Liver (tissue), 3 donors: ENCODE measurements around the gene TUBG2.

ENCODE experiments used
- ATF3 ChIP-seq: IDR thresholded peaks from 2 replicates; pipeline ENCODE4 v1.6.1; 2016; ENCODE audit warnings: antibody characterized with exemption
- EGR1 ChIP-seq, 2 donors: IDR thresholded peaks; 2 replicates each; pipeline ENCODE4 v1.6.1; 2016 to 2018; ENCODE audit warnings: antibody characterized with exemption in 2 of 2, low read depth in 2 of 2
- FOXA1 ChIP-seq: IDR thresholded peaks from 2 replicates; pipeline ENCODE4 v1.6.1; 2016; ENCODE audit warnings: antibody characterized with exemption
- GABPA ChIP-seq, 2 donors: IDR thresholded peaks in 1 of 2; conservative IDR thresholded peaks in 1 of 2; 2 replicates each; pipeline ENCODE4 v1.6.1; 2016; ENCODE audit warnings: antibody characterized with exemption in 2 of 2, mild to moderate bottlenecking in 1 of 2, moderate library complexity in 1 of 2
- JUND ChIP-seq, 2 donors: IDR thresholded peaks; 2 replicates each; pipeline ENCODE4 v1.6.1; 2016; ENCODE audit warnings: antibody characterized with exemption in 2 of 2
- RAD21 ChIP-seq, 2 donors: IDR thresholded peaks; 2 replicates each; pipeline ENCODE4 v1.6.1; 2016; ENCODE audit warnings: antibody characterized with exemption in 2 of 2, mild to moderate bottlenecking in 2 of 2
- REST ChIP-seq: IDR thresholded peaks from 2 replicates; pipeline ENCODE4 v1.6.1; 2016; ENCODE audit warnings: antibody characterized with exemption, mild to moderate bottlenecking
- SP1 ChIP-seq: IDR thresholded peaks from 2 replicates; pipeline ENCODE4 v1.6.1; 2018; ENCODE audit warnings: antibody characterized with exemption, mild to moderate bottlenecking
- TAF1 ChIP-seq: conservative IDR thresholded peaks from 2 replicates; pipeline ENCODE4 v1.6.1; 2016; ENCODE audit warnings: antibody characterized with exemption, mild to moderate bottlenecking
- YY1 ChIP-seq: IDR thresholded peaks from 2 replicates; pipeline ENCODE4 v1.6.1; 2016; ENCODE audit warnings: antibody characterized with exemption, mild to moderate bottlenecking
- TF ChIP-seq, protein P1 (sequence below): fragments of 150-350 bp; IDR thresholded peaks from 2 replicates; pipeline ENCODE4 v1.5.1; 2017; ENCODE audit warnings: improper control_type of control experiment, low read depth, low read length; ENCODE audit not compliant: missing input control
- TF ChIP-seq, protein P2 (sequence below): IDR thresholded peaks from 2 replicates; pipeline ENCODE4 v1.6.1; 2016; ENCODE audit warnings: antibody characterized with exemption
- TF ChIP-seq, protein P3 (sequence below): IDR thresholded peaks from 2 replicates; pipeline ENCODE4 v1.6.1; 2016; ENCODE audit warnings: antibody characterized with exemption
- donor health status: healthy.
- donor health status: healthy.

DNA sequence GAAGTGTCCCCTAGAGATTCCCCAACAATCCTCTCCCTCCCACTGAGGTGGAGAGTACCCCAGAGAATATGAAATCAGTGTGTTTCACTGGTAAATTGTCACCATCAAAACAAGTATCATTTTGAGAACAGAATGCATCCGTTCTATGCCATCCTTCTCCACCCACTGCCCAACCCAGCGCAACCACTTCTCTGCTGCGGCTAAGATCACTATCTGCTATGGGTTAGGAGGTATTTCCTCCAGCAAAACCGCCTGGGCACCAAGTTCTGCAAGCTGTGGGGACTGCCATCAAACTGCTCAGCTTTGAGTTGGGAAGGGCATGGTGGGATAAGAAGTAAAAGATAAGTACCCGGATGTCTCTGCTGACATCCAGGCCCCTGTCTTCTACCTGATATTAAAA lies 47.6 kb downstream of the TUBG2 start:
- TF ChIP-seq, protein P1, sequence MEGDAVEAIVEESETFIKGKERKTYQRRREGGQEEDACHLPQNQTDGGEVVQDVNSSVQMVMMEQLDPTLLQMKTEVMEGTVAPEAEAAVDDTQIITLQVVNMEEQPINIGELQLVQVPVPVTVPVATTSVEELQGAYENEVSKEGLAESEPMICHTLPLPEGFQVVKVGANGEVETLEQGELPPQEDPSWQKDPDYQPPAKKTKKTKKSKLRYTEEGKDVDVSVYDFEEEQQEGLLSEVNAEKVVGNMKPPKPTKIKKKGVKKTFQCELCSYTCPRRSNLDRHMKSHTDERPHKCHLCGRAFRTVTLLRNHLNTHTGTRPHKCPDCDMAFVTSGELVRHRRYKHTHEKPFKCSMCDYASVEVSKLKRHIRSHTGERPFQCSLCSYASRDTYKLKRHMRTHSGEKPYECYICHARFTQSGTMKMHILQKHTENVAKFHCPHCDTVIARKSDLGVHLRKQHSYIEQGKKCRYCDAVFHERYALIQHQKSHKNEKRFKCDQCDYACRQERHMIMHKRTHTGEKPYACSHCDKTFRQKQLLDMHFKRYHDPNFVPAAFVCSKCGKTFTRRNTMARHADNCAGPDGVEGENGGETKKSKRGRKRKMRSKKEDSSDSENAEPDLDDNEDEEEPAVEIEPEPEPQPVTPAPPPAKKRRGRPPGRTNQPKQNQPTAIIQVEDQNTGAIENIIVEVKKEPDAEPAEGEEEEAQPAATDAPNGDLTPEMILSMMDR = no peak
- TF ChIP-seq, protein P2, sequence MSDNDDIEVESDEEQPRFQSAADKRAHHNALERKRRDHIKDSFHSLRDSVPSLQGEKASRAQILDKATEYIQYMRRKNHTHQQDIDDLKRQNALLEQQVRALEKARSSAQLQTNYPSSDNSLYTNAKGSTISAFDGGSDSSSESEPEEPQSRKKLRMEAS = no peak
- TF ChIP-seq YY1 (no peak), FOXA1 (no peak), SP1 (no peak), ATF3 (no peak), EGR1 (IDR thresholded peaks at IDR 0.05; ENCODE audit: low read depth in 2 of 2) (no peak), RAD21 (IDR thresholded peaks at IDR 0.05) (no peak), TAF1 (no peak), REST (no peak), GABPA (IDR thresholded peaks at IDR 0.05 in 1 of 2, conservative IDR thresholded peaks at IDR 0.05 in 1 of 2) (no peak), JUND (IDR thresholded peaks at IDR 0.05) (no peak)
- TF ChIP-seq, protein P3, sequence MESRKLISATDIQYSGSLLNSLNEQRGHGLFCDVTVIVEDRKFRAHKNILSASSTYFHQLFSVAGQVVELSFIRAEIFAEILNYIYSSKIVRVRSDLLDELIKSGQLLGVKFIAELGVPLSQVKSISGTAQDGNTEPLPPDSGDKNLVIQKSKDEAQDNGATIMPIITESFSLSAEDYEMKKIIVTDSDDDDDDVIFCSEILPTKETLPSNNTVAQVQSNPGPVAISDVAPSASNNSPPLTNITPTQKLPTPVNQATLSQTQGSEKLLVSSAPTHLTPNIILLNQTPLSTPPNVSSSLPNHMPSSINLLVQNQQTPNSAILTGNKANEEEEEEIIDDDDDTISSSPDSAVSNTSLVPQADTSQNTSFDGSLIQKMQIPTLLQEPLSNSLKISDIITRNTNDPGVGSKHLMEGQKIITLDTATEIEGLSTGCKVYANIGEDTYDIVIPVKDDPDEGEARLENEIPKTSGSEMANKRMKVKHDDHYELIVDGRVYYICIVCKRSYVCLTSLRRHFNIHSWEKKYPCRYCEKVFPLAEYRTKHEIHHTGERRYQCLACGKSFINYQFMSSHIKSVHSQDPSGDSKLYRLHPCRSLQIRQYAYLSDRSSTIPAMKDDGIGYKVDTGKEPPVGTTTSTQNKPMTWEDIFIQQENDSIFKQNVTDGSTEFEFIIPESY = no peak
